ENCODE measurements around the gene CACNA1D. TPM values are rescaled to one million over a fixed set of nuclear protein-coding genes. Genes with fewer than 3 reads are reported as not detected.

Gene CACNA1D
- total RNA-seq, 1 donor from 2014 or later = 8.0 TPM

DNA sequence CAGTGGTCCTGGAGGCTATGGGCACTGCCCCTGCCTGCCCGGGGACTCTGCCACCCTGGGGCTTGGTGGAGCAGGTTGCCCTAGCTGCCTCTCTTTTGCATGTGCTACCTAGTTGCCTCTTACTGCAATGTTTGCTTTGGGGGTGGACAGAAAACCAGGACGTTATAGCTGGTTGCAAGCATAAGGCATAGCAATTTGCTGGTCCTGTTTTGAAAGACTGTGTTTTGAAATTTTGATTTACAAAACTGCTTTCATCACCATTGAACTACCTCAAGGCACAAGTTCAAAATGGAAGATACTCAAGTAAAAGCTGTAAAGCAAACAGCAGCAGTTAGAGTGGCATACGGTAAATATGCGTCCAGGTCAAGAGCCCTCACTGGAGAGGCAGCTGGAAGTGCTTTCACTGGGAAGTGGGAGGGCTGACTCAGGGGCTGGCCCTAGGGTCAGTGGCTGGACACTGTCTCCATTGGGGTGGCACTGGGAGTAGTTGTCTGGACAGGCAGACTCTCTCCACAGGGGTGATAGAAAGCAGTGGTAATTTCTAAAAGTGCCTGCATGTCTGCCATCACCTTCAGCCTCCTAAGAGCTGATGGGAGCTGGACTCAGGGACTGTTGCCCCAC is 213.7 kb downstream of the CACNA1D start:
- ATAC-seq = peak; percentile 84
- DNase-seq (ENCODE audit: low spot score) = peak; percentile 82

- DNase-seq (ENCODE audit: low spot score) (no peak), ATAC-seq (no peak)
Observed at GRCh38 chr3:53709256-53709655, 214.8 kb downstream of the CACNA1D start.

- peak; percentile 79 for ATAC-seq
- peak; percentile 72 for DNase-seq (ENCODE audit: low spot score)
Observed at GRCh38 chr3:53709860-53710674, 215.7 kb downstream of the CACNA1D start.

DNA sequence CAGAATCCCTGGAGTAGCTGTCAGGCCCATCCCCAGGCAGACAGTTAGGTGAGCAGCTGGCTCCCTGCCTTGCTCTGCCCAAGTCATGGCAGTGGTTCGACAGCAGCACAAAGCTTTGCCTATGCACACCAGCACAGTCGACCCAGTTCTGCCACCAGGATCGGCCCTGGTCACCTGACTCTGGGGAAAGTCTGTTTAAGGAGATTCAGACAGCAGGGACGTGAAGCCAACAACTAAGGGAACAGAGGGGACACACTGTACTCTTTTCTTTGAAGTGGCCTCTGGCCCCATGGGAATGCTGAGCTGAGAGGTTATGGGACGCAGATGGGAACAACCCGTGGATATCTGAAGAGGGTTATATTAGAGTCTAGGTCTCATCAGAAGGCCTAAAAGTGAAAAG is 217.0 kb downstream of the CACNA1D start:
- no peak for ATAC-seq
- DNase-seq (ENCODE audit: low spot score) = peak; percentile 24

DNA sequence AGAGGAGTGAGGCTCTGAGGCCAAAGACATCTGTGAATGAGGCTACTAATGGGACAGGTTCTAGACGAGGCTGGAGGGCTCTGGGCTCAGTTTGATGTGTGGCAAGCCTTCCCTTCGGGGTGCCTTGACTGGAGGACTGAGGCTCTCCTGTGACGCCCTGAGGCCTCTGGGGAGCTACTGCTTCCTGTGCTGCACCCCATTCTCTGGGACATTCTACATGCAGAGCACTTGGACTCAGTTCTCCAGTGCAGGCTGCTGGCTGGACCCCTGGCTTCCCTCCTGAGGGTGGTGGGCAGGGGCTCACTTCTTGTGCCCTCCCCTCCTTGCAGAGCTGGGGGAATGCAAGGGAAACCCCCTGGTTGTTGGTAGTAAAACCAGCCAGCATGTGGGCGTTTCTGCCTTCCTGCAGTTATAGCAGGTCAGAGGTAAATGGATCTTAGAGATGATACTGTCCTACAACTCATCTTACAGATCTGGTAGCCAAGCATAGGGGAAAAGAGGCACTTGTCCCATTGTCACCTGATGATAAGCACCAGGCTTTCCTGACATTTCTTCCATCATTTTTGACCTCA is 218.5 kb downstream of the CACNA1D start:
- ATAC-seq (no peak), DNase-seq (ENCODE audit: low spot score) (peak; percentile 29)

GRCh38 chr3:53713626-53714025 is 219.2 kb downstream of the CACNA1D start:
- no peak for ATAC-seq

GRCh38 chr3:53715815-53716483 is 221.5 kb downstream of the CACNA1D start:
- ATAC-seq = no peak
- no peak for DNase-seq (ENCODE audit: low spot score)

More at GRCh38 chr3:53713626-53714025, 219.2 kb downstream of the CACNA1D start:
- DNase-seq (ENCODE audit: low spot score) = peak; percentile 19

GRCh38 chr3:53716998-53717397 is 222.6 kb downstream of the CACNA1D start:
- no peak for ATAC-seq
- DNase-seq (ENCODE audit: low spot score) = peak; percentile 33

DNA sequence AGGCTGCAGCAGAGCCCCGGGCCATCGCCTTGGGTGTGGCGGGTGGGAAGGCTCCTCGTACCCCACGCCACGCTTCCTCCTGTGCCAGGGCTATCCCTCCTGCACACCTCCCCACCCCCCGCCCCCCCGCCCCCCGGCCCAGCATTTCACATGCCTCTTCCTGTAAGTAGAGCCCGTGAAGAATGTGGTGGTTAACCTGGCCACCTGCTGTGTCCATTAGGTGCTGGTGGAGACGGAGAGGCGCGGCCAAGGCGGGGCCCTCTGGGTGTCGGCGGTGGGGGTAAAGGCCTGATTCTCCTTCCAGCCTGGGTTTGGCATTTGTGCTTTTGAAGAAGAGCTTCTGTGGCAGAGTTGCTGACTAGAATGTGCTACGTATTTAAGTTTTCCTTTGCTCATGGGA is 224.1 kb downstream of the CACNA1D start:
- ATAC-seq (no peak), DNase-seq (ENCODE audit: low spot score) (no peak)

GRCh38 chr3:53719796-53720195 is 225.4 kb downstream of the CACNA1D start:
- ATAC-seq (no peak), DNase-seq (ENCODE audit: low spot score) (no peak)

GRCh38 chr3:53721187-53722119 is 227.0 kb downstream of the CACNA1D start:
- DNase-seq (ENCODE audit: low spot score) (no peak), ATAC-seq (no peak)

DNA sequence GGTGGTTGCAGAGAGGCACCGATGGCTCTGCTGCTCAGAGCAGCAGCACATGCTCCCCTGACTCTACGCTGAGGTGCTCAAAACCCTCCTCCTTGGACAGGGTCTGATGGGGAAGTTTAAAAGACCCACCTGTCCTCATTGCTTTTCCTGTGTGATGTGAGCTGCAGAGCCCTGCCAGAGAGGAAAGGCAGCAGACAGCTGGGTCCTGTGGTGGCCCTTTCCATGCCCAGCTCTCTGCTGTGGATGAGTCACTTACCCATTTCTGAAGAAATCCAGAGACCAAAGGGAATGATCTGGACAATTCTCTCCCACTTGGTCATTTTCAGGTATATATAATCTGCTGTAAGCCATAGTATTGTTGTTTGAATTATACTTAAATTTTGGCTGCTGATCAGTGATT is 230.2 kb downstream of the CACNA1D start:
- ATAC-seq (no peak), DNase-seq (ENCODE audit: low spot score) (no peak)

- DNase-seq (ENCODE audit: low spot score) (no peak), ATAC-seq (no peak)
Observed at GRCh38 chr3:53725387-53725995, 231.1 kb downstream of the CACNA1D start.

GRCh38 chr3:53726643-53727042 is 232.2 kb downstream of the CACNA1D start:
- DNase-seq (ENCODE audit: low spot score) = no peak

GRCh38 chr3:53728606-53729005 is 234.2 kb downstream of the CACNA1D start:
- ATAC-seq (no peak), DNase-seq (ENCODE audit: low spot score) (no peak)

More at GRCh38 chr3:53726643-53727042, 232.2 kb downstream of the CACNA1D start:
- ATAC-seq = no peak

- peak; percentile 74 for ATAC-seq
- no peak for DNase-seq (ENCODE audit: low spot score)
Observed at GRCh38 chr3:53729159-53729558, 234.7 kb downstream of the CACNA1D start.

DNA sequence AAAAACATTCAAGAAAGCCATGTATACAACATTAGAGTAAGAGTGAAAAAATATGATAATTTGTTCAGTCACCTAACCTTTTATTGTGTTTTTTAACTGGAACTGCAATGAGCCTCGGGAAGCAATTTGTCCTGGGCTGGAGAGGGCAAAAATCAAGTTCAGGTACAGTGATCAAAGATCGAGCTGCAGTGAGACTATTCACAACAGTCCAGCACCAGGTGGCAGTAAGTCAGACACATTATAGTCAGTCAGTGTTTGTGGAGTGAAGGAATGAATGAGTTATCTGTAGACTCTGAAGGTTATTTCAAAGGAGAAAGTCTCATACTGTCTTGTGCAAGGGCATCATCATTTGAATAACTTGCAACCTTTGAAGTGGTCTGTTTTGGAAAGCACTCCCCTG is 235.2 kb downstream of the CACNA1D start:
- DNase-seq (ENCODE audit: low spot score) (peak; percentile 63), ATAC-seq (peak; percentile 96)

DNA sequence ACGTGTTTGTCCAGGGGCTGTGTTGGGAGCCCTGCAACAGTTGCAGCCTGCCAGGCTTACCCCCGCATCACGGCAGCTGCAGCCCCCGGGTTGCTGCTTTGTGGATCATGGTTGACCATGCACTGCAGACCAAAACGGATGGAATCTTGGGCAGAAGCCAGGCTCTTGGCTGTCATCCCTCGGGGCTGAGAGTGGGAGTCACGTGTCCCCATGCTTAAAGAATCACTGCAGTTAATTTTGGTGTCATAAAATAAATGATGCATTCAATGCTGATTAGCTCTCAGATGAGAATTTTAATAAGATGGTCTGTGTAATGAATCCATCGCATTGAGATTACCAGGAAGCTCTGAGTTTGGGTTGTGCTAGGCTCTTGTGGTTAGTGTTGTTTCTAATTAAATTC is 236.2 kb downstream of the CACNA1D start:
- DNase-seq (ENCODE audit: low spot score) (no peak), ATAC-seq (no peak)

DNA sequence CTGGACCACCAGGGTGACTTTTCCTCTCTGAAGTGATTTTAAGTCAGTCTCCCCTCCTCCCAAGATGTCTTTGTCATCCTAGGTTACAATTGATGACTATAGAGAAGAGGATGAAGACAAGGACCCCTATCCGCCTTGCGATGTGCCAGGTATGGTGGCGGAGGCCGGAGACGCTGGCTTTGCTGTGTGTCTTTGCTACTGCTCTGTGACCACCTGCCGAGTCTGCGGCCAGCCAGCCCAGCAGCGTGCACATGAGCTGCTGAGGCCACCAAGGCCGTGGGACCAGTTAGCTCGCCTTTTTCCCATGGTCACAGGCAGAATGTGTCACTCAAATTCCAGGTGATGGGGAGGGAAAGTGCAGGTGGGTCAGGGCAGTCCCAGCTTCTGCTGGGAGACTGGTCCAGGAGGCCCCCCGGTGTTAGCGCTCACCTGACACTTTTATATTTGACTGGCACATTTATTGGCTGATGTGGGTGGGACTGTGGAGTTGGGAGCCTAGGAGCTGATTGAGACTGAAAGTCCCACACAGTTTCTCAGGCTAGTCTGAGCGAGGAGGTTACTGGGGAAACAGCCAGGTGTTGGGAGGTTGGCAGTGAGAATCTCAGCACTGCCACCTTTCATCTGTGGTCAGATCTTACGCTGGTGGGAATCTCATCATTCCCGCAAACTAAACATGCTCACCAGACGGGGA is 237.7 kb downstream of the CACNA1D start:
- DNase-seq (ENCODE audit: low spot score) = no peak
- no peak for ATAC-seq
